DMS153 (cell line): ENCODE measurements around the gene HOXD9.

ENCODE experiments used
- DNase-seq: peaks from one replicate; lab custom pipeline; 2025; lab: John Stamatoyannopoulos, UW

HOXD9 gene

DNA sequence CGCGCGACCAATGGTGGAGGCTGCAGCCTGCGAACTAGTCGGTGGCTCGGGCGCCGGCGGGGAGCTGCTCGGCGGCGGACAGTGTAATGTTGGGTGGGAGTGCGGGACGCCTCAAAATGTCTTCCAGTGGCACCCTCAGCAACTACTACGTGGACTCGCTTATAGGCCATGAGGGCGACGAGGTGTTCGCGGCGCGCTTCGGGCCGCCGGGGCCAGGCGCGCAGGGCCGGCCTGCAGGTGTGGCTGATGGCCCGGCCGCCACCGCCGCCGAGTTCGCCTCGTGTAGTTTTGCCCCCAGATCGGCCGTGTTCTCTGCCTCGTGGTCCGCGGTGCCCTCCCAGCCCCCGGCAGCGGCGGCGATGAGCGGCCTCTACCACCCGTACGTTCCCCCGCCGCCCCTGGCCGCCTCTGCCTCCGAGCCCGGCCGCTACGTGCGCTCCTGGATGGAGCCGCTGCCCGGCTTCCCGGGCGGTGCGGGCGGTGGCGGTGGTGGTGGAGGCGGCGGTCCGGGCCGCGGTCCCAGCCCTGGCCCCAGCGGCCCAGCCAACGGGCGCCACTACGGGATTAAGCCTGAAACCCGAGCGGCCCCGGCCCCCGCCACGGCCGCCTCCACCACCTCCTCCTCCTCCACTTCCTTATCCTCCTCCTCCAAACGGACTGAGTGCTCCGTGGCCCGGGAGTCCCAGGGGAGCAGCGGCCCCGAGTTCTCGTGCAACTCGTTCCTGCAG, at the start of gene HOXD9:
Gene HOXD9, plus strand, starts transcription at position 37 of the 728 bp plus-strand sequence. Its CDS starts 50 bp downstream, at position 87.
- DNase-seq: no peak

GRCh38 chr2:176072951-176073904, 49.3 kb upstream of the HOXD9 start:
- no peak for DNase-seq

DNA sequence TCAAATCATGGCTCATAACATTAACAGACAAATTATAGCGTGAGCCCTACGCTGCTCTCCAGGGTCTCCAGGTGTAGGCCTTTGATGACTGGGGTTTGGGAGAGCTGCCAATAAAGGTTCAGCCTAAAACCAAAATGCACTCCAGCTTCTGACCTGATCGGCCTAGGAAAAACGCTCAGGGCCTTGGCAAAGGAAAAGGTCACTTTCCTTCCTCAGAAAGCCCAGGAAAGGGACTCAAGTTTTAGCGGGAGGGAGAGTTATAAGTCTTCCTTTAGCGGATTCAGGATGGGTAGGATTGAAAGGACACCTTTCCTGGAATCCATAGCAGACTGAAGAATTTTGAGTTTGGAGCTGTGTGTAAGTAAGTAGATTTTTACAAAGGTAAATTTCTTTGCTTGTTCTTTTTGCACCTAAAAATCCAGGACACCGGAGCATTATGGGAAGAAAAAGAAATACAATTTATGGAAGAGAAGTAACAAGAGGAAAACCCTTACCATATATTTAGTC, 47.5 kb upstream of the HOXD9 start:
- DNase-seq: no peak

DNA sequence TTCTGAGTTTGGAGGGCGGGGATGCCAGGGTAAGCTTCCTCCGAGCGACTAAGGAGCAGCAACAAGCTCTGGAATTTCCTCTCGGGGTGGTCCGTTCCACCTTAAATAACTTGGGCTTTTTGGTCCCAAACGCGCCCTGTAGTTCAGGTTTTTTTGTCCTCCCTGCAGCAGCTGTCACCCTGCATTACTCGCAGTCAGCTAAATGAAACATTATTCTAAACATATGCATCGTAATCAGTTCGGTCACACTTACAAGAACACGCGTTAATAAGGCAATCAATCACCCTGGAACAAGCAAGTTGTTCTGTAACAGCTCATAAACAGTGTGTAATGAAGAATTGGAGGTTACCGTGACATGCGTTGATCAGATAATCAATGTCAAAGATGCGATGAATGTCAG, 47.0 kb upstream of the HOXD9 start:
- no peak for DNase-seq

GRCh38 chr2:176076063-176076462, 46.5 kb upstream of the HOXD9 start:
- DNase-seq: no peak

DNA sequence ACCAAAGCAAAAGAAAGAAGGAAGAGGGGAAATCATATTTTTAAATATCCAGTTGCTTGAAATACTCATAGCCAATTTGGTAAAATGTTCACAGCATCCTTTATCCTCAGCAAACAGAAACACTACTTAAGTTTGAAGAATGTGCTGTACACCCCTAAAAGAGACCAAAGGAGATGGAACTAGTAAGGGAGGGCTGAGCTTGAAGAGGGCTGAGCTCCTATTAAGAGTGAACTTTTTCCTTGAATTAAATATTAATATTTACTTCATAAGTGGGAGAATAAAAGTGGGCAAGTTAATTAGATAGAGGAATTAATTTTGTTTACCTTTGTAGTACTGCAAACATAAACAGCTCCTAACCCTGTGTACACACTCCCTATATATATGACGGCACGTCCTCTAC, 45.7 kb upstream of the HOXD9 start:
- no peak for DNase-seq

GRCh38 chr2:176078541-176079284, 43.8 kb upstream of the HOXD9 start:
- no peak for DNase-seq

GRCh38 chr2:176079285-176079830, 43.2 kb upstream of the HOXD9 start:
- DNase-seq: no peak

- peak; percentile 77 for DNase-seq
Observed at GRCh38 chr2:176079831-176080539, 42.5 kb upstream of the HOXD9 start.

DNA sequence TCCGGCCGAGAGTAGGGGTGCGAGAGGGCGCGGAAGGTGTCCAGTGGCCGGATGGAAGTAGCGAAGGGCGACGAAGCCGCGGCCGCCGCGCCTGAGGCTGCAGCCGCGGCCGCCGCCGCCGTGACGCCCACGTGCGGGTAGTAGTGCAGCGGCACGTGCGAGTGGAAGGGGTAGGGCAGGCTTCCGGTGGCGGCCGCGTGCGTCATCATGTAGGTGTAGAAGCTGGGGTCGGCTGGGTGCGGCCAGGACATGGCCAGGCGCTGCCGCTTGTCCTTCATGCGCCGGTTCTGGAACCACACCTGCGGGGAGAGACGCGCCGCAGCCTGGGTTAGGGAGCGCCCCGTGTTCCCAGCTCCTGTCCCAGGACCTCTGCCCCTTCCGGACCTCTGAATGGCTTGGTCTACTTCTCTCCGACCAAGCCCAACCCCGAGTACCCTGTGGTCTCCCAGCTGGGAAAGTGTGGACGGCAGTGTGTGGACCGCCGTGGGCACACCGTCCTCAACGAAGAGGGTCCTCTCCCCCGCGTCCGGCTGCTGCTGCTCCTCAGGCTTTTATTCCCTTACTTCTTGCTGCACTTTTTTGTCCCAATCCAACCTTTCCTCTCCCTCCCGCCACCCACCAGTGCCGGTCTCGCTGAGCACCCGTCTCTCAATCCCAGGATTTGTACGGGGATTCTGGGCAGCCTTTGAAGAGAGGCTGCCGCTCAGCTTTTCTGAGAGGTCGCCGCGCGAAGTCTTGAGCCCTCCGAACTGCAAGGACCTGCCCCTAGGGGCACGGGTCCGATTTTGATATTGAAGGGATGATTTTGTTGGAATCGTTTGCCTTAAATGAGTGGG, 41.8 kb upstream of the HOXD9 start:
- peak; percentile 49 for DNase-seq

GRCh38 chr2:176081376-176081836, 41.1 kb upstream of the HOXD9 start:
- no peak for DNase-seq

GRCh38 chr2:176081837-176082524, 40.5 kb upstream of the HOXD9 start:
- no peak for DNase-seq

DNA sequence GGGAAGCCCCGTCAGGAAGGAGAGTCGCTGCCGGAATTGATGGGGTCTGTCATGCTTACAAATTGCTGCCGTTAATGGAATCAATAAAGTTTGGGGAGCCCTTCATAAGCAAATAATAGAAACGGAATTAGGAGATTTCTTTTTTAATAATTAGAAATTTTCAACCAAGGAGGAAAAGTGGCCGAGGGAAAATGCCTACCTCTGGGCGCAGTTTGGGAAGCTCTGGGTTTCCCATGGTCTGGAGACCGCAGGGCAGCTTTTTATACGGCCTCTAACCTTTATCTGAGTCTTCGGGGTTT, 40.0 kb upstream of the HOXD9 start:
- no peak for DNase-seq

DNA sequence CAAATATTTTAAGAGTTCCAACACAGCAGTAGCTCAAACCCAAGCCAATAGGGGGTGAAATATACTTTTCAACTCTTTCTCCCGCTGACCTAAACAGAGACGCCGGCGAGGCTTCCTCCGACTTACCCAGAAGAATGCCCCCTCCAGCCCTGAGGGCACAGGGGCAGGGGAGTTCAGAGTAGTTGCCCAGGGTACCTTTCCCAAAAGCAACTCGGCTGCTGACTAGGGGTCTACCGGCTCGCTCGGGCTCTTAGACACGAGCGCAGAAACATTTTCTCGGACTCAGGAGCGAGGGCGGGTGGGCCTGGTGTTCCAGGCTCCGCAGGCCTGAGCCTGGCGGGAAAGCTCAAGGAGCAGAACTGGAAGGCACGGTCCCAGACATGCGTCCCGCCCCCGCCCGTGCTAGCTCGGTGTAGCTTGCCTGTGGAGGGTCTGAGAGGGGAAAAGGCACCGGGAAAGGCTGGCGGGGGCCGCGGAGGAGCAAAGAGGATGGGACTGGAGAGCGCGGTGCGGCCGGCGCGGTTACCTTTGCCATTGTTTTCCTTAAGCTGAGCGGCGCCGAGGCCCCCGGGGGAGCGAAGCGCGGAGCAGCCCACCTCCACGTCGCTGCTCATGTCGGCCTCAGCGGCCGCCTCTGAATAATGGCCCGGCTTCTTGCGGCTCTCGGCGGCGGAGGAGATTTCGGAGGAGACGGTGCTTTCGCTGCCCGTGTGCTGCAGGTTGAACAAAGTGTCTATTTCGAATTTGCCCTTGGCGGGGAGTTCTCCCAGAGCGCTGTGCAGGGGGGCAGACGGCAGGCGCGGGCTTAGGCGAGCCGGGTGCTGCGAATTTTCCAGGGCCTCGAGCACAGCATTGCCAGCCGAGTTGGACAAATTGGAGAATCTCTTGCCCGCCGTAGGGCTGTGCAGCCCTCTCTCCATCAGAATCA, 39.4 kb upstream of the HOXD9 start:
- no peak for DNase-seq

- DNase-seq: no peak
Observed at GRCh38 chr2:176083796-176084261, 38.7 kb upstream of the HOXD9 start, which contains the start of gene EVX2. Gene EVX2 (minus strand): TSS chr2:176083962. CDS start chr2:176083776, 186 bp downstream.

DNA sequence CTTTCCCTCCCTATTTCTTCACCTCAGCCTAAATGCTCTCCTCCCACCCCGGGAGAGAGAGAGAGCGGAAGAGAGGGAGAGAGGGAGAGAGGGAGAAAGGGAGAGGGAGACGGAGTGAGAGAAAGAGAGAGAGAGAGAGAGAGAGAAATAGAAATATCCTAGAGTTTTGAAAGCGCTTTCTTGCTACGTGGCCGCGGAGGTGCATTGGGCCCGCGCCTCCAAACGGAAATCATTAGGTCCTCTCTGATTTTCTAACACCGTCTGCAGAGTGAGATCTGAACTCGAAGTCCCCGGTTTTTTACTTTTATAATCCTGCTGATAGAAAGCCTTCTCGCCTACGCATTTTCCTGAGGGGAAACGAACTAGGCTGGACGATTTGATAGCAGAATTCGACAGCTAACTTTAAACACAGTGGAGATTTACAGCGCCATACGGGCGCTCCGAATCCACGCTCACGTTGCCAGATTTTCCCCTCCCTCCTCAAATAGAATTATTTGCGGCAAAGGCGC, 37.9 kb upstream of the HOXD9 start:
- no peak for DNase-seq

- DNase-seq: no peak
Observed at GRCh38 chr2:176085120-176085788, 37.3 kb upstream of the HOXD9 start.
